GM12864 (cell line): ENCODE data around the gene FHOD3.
"Not testable (repeated sequence)": the region's sequence is repeated elsewhere in the genome, so short reads cannot be mapped to it uniquely, and the experiment has no call there.

Experiments
- DNase-seq: peaks from one replicate; pipeline ENCODE4 v3.0.0-alpha.2; 2011; ENCODE audit warnings: low read depth
- H3K4me3 ChIP-seq: 2 replicates; pipeline ENCODE4 v1.5.1; 2011; ENCODE audit warnings: mild to moderate bottlenecking, low read depth, low read length, control low read depth
- TF ChIP-seq, protein P1 (sequence below): IDR thresholded peaks from 2 replicates; pipeline ENCODE4 v1.5.1; 2011; ENCODE audit warnings: low read depth, mild to moderate bottlenecking, moderate library complexity, low read length, control low read depth, inconsistent platforms; ENCODE audit errors: missing control alignments

The FHOD3 gene

DNA sequence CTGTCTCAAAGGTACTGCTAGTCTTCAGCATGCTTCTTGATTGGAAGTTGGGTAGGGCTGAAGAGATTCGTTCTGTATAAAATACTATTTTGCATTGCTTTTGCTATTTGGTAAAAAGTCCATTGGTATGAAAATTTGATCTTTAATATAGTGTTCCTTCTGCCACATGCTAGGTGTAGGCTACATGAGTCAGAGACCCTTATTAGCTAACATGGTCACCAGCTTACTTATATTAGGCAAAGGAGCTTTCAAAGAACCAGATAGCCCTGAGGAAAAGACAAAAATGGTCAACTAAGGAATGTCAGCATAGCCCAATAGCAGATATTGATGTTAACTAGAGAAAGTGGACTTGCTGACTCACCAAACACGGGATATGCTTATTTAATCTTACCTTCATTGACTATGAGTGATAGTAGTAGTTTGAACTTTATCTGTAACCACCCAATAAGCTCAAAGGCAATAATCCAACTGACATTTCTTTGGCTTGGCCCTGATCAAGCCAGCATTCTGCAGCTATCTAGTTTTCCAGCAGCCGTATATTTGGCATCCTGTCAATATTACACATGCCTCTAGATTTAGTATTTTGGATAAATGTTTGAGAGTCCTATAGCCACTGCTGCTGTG, 421.3 kb downstream of the FHOD3 start:
- no peak overlapping the region for H3K4me3 ChIP-seq
- TF ChIP-seq, protein P1, sequence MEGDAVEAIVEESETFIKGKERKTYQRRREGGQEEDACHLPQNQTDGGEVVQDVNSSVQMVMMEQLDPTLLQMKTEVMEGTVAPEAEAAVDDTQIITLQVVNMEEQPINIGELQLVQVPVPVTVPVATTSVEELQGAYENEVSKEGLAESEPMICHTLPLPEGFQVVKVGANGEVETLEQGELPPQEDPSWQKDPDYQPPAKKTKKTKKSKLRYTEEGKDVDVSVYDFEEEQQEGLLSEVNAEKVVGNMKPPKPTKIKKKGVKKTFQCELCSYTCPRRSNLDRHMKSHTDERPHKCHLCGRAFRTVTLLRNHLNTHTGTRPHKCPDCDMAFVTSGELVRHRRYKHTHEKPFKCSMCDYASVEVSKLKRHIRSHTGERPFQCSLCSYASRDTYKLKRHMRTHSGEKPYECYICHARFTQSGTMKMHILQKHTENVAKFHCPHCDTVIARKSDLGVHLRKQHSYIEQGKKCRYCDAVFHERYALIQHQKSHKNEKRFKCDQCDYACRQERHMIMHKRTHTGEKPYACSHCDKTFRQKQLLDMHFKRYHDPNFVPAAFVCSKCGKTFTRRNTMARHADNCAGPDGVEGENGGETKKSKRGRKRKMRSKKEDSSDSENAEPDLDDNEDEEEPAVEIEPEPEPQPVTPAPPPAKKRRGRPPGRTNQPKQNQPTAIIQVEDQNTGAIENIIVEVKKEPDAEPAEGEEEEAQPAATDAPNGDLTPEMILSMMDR, result no peak
- no peak for DNase-seq

DNA sequence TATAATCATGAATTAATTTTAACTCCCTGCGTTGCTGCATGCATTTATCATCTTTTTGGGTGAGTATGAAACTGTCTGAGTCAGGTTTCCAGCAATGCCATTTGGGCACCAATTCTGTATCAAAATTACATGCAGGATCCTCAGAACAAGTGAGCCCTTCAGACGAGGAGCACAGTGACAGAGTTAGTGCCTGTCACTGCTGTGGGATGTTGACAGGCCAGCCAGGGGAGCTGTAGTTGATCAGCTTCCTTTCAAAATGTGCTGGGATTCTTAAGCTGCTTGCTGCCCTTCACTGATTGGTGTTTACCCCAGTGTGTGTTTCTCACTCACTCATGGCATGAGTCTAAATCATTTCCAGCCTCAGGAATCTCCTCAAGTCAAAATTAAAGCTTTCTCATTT, 422.1 kb downstream of the FHOD3 start:
- TF ChIP-seq, protein P1, result no peak
- DNase-seq, result no peak
- no peak overlapping the region for H3K4me3 ChIP-seq

DNA sequence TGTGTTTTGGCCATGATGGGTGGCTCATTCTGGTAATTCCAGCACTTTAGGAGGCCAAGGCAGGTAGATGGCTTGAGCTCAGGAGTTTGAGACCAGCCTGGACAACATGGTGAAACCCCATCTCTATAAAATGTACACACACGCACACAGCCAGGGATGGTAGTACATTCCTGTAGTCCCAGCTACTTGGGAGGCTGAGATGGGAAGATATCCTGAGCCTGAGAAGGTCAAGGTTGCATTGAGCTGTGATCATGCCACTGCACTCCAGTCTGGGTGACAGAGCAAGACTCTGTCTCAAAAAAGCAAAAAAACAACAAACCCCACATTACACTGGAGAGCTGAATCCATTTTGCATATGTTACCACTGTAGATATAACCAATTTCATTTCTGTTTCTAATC, 423.8 kb downstream of the FHOD3 start:
- not testable (repeated sequence) for DNase-seq, H3K4me3 ChIP-seq

DNA sequence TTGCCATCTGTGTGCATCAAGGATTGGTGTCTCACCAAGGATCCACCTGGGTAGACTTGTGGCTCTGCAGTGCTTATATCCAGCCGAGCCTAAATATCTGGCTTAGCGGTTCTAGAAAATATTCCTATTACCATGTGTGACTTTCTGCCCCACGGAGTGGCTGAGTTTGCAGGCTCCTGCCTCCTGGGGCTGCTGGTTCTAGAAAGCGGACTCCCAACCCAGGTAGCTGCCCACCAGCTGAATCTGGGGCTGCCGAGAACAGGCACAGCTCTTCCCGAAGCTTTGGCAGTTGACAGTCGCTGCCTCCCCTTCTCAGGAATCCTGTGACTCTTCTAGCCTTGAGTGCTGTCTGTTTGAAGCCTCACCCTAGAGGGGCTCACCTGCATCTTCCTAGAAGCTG, 426.7 kb downstream of the FHOD3 start:
- TF ChIP-seq, protein P1, result no peak
- no peak for DNase-seq

DNA sequence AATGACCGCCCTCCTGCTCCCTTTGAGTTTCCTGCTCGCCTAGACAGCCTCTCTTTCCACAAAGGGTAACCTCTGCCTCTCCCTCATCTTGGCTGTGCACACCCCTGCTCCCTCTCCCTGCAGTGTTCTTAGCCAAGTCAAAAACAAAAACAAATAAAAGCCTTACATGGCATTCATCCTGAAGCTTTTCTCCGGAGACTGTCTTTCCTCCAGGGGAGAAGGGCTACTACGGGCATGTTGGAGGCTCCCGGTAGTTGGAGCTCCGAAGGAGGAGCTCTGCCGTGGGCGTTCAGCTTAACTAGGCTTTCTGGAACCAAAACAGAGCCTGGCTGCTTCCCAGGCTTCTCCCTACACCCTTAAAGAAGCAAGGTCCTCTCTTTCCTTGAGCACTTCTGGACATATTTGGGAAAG, 427.1 kb downstream of the FHOD3 start:
- H3K4me3 ChIP-seq, result no peak overlapping the region
- no peak for DNase-seq
- TF ChIP-seq, protein P1, result no peak

More for the DNA sequence above, 426.7 kb downstream of the FHOD3 start:
- no peak overlapping the region for H3K4me3 ChIP-seq

DNA sequence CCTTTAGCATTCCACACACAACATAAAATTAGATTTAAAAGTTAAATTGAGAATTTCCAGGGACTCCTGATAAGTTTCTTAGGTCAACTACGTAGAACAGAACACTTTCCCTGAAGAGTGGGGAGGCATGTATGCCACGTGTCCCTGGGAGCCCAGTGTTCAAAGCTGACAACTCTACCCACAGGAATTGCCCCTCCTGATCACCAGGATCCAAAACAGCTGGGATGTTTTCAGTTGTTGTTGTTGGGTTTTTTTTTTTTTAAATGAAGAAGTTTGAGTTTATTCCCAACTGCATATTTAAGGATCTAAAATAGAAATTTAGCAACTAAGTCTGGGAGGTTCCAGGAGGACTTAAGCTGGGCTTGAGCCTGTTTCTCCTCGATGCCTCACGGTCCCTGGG, 430.8 kb downstream of the FHOD3 start:
- TF ChIP-seq, protein P1, result no peak
- H3K4me3 ChIP-seq, result no peak overlapping the region
- DNase-seq, result no peak

DNA sequence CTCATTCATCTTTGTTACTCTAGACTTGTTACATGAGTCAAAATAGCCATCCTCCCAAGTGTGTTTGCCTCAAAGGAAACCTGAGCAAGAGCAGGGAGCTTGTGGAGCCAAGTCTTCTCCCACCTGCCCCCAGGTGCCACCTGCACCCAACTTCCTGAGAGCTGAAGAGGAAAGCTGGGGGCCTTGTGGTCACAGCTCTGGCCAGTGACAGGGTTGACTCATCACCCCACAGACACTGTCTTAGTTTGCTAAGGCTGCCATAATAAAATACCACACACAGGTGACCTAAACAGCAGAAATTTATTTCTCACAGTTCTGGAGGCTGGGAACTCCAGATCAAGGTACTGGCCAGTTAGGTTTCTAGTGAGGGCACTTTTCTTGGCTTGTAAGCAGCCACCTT, 431.7 kb downstream of the FHOD3 start:
- no peak for DNase-seq
- no peak overlapping the region for H3K4me3 ChIP-seq
- TF ChIP-seq, protein P1, result no peak

DNA sequence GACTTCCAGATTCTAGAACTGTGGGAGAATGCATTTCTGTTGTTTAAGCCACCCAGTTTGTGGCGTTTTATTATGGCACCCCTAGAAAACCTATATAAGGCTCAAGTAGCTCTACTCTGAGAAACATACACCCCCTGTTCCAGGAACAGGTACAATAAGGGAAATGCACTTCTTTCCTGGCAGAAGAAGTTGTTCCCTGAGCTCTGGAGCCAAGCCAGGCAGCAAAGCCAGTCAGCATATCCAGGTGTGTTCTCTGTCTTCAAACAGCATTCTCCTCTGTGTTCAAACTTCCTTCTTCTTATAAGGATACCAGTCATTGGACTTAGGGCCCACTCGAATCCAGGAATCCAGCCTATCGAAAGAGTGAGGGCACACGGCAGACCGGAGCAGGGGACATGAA, 434.8 kb downstream of the FHOD3 start:
- TF ChIP-seq, protein P1, result no peak
- no peak for DNase-seq
- no peak overlapping the region for H3K4me3 ChIP-seq
